PC-9 (cell line): ENCODE measurements around the gene SOX10.

Experiments
- EZH2 ChIP-seq: fragments of 200-600 bp; sonication (generic); IDR thresholded peaks from 2 replicates; pipeline ENCODE4 v1.8.0; 2017; ENCODE audit warnings: antibody characterized with exemption, low read depth
- TF ChIP-seq, protein P1 (sequence below): fragments of 200-600 bp; sonication (generic); conservative IDR thresholded peaks from 2 replicates; pipeline ENCODE4 v1.6.1; 2017; ENCODE audit warnings: mixed run types, antibody characterized with exemption, mild to moderate bottlenecking, moderate library complexity

DNA sequence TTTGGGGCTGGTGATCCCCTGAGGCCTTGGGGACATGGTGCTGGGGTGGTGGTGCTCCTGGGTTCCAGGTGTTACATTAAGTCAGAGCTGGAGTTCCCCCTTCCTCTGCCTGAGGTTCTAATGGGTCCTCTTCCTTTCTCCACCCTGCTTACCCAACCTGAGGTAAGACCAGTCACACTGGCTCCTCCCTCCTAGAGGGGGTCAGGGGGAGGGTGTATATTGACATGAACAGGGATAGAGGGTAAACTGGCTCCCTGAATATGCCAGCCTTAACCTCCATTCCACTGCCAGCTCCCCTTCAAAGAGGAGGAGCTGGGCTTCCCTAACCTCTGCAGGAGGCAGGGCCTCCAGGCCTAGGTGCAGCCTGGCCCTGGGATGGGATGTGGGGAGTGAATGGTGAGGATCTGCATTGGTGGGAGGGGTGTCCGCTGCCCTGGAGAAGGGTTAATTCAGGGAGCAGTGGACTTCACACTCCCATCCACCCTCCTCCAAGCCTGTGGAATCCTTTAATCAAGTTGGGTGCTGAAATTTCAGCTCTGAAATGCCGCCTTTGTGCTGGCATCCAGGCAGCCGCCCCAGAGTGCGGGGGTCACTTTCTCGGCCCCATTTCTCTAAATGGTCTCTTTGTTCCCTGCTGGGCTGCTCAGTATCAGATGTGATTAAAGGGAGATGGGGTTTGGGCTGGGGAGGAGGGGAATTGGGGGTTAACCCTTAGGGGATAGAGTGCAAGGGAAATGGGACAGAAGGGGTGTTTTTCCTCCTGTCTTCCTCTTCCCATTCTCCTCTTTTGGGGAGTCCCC, 15.7 kb downstream of the SOX10 start:
- TF ChIP-seq, protein P1, sequence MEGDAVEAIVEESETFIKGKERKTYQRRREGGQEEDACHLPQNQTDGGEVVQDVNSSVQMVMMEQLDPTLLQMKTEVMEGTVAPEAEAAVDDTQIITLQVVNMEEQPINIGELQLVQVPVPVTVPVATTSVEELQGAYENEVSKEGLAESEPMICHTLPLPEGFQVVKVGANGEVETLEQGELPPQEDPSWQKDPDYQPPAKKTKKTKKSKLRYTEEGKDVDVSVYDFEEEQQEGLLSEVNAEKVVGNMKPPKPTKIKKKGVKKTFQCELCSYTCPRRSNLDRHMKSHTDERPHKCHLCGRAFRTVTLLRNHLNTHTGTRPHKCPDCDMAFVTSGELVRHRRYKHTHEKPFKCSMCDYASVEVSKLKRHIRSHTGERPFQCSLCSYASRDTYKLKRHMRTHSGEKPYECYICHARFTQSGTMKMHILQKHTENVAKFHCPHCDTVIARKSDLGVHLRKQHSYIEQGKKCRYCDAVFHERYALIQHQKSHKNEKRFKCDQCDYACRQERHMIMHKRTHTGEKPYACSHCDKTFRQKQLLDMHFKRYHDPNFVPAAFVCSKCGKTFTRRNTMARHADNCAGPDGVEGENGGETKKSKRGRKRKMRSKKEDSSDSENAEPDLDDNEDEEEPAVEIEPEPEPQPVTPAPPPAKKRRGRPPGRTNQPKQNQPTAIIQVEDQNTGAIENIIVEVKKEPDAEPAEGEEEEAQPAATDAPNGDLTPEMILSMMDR: no peak
- no peak for TF ChIP-seq EZH2
